NCI-H1694 (cell line): ENCODE measurements around the gene CIRBP.

Source experiments
- DNase-seq: peaks from one replicate; lab custom pipeline; 2025; lab: John Stamatoyannopoulos, UW

CIRBP gene

GRCh38 chr19:1256646-1257474 lies 12.3 kb upstream of the CIRBP start:
- DNase-seq: no peak

- DNase-seq: no peak
Observed at GRCh38 chr19:1257475-1258162, 11.5 kb upstream of the CIRBP start.

GRCh38 chr19:1258163-1258492 lies 11.0 kb upstream of the CIRBP start:
- no peak for DNase-seq

GRCh38 chr19:1258707-1259205 lies 10.4 kb upstream of the CIRBP start:
- DNase-seq: no peak

- no peak for DNase-seq
Observed at GRCh38 chr19:1259206-1259875, 9.8 kb upstream of the CIRBP start.

GRCh38 chr19:1259876-1260748 lies 9.0 kb upstream of the CIRBP start:
- no peak for DNase-seq

- DNase-seq: peak; percentile 67
Observed at GRCh38 chr19:1260749-1261537, 8.2 kb upstream of the CIRBP start.

GRCh38 chr19:1261538-1261797 lies 7.7 kb upstream of the CIRBP start:
- no peak for DNase-seq

GRCh38 chr19:1261798-1262622 lies 7.1 kb upstream of the CIRBP start:
- no peak for DNase-seq

GRCh38 chr19:1262623-1263123 lies 6.5 kb upstream of the CIRBP start:
- no peak for DNase-seq

GRCh38 chr19:1263188-1263587 lies 5.9 kb upstream of the CIRBP start:
- no peak for DNase-seq

GRCh38 chr19:1264801-1265614 lies 4.1 kb upstream of the CIRBP start:
- DNase-seq: no peak

GRCh38 chr19:1265615-1266128 lies 3.5 kb upstream of the CIRBP start:
- DNase-seq: no peak

GRCh38 chr19:1266129-1266915 lies 2.8 kb upstream of the CIRBP start:
- no peak for DNase-seq

- DNase-seq: no peak
Observed at GRCh38 chr19:1266916-1267476, 2.1 kb upstream of the CIRBP start.

GRCh38 chr19:1267477-1268225 lies 1.5 kb upstream of the CIRBP start:
- DNase-seq: no peak
